Effector memory CD4-positive, alpha-beta T cell (primary cell): Measurements from ENCODE around the gene PDSS2.

Source experiments
- DNase-seq, 3 donors: peaks; one replicate each; pipeline ENCODE4 v3.0.0-alpha.2; 2020
- H3K27ac ChIP-seq: 2 replicates; pipeline ENCODE4 v1.7.0; 2013; ENCODE audit warnings: mild to moderate bottlenecking, low read length, moderate library complexity; ENCODE audit not compliant: insufficient read depth, poor library complexity, severe bottlenecking
- H3K27me3 ChIP-seq: replicated peaks from 2 replicates; pipeline ENCODE4 v1.7.0; 2013; ENCODE audit warnings: mild to moderate bottlenecking, low read length; ENCODE audit not compliant: insufficient read depth, control insufficient read depth, poor library complexity, severe bottlenecking
- H3K36me3 ChIP-seq: 2 replicates; pipeline ENCODE4 v1.7.0; 2013; ENCODE audit warnings: mild to moderate bottlenecking, low read length, moderate library complexity; ENCODE audit not compliant: control insufficient read depth, insufficient read depth
- H3K4me1 ChIP-seq: 2 replicates; pipeline ENCODE4 v1.7.0; 2013; ENCODE audit warnings: low read length, mild to moderate bottlenecking; ENCODE audit not compliant: control insufficient read depth, insufficient read depth, poor library complexity, severe bottlenecking
- H3K4me3 ChIP-seq: 2 replicates; pipeline ENCODE4 v1.7.0; 2013; ENCODE audit warnings: low read length, low read depth, mild to moderate bottlenecking; ENCODE audit not compliant: insufficient read depth, poor library complexity, severe bottlenecking
- H3K9me3 ChIP-seq: 2 replicates; pipeline ENCODE4 v1.7.0; 2013; ENCODE audit warnings: mild to moderate bottlenecking, low read length, moderate library complexity; ENCODE audit not compliant: control insufficient read depth

Gene PDSS2

DNA sequence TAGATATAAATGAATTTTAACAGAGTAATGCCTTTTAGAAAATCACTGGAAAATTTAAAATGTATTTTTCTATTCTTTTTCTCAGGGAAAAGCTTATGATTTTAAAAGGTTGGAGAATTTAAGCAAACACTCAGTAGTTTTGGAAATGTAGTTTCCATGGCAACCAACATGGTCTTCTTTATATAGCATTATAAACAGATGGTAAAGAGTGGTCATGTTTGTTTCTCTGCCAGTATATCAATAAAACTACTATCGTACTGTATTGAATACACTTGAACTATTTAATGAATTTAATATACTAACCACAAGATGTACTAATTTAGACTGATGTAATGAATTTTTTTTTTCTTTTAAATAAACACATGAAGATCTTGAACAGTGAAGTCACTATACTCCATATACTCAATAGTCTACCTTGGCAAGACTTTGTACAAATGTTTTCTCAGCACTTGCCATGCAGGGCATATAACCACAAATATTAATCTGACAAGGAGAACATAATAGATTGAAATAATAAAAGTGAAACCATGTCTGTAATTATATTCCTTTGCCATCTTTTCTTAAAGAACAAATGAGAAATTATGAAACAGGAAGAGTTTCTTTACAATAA is 105.5 kb downstream of the PDSS2 start:
- Histone ChIP-seq H3K4me3 (no peak overlapping the region), H3K4me1 (no peaks in the 10 kb centered on the region), H3K27ac (no peak overlapping the region), H3K9me3 (no peaks in the 10 kb centered on the region), H3K36me3 (no peaks in the 10 kb centered on the region), H3K27me3 (no peaks in the 10 kb centered on the region)
- DNase-seq: no peak

DNA sequence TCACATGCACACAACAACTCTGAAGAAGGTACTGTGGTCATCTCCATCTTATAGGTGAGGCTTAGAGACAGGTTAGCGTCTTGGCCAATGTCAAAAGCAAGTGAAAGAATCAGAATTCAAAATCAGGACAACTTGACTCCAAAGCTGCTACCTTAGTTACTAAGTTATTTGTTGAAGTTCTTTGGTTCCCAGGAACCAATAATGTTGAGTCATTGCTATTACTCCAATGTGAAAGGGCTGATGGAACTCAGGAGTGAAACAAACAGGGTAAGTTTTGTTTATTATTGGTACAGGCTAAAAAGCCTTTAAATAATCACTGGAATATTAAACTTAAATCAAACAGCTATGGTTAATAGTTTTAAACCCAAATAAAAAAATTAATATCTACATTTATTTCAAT is 111.1 kb downstream of the PDSS2 start:
- H3K4me1 ChIP-seq: no peaks in the 10 kb centered on the region
- no peak overlapping the region for H3K27ac ChIP-seq
- no peaks in the 10 kb centered on the region for H3K9me3 ChIP-seq
- no peak for DNase-seq
- H3K36me3 ChIP-seq: no peaks in the 10 kb centered on the region
- no peak overlapping the region for H3K4me3 ChIP-seq
- no peaks in the 10 kb centered on the region for H3K27me3 ChIP-seq

DNA sequence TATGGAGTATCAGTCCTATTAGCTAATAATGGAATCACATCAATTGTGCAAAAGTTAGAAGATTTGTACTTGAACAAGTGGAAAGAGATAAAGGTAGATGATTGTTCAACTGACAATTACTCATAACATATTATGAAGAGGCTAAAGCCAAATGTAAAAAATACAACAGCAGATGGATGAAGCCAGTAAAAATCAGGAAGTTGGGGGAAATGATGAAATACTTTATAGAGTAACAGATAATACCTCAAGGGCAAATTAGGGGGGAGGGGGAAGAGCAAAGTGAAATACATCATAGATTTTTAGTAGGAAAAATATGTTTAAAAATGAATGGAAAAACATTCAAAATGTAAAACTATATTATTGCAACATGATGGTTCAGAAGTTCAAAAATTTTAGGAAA is 114.0 kb downstream of the PDSS2 start:
- H3K27ac ChIP-seq: no peak overlapping the region
- no peaks in the 10 kb centered on the region for H3K4me1 ChIP-seq
- H3K4me3 ChIP-seq: no peak overlapping the region
- no peaks in the 10 kb centered on the region for H3K36me3 ChIP-seq
- no peaks in the 10 kb centered on the region for H3K9me3 ChIP-seq
- no peak for DNase-seq
- no peaks in the 10 kb centered on the region for H3K27me3 ChIP-seq

DNA sequence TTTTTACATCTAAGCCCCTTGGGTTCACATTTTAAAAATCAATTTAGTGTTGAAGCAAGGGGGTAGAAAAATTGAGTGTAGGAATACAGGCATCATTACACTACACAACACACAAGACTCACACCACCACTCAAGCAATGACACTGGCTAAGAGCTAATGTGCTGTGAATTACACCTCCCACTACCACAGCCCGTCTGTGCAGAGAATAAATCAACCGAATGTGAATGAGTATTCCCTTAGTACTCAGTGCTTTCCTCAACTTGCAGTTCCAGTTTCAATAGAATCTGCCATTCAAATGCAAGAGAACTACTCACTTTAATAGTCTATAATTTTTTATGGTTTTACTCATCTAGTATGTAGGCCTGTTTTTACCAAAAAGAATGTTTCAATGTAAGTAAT is 114.4 kb downstream of the PDSS2 start:
- no peak for DNase-seq
- H3K27ac ChIP-seq: no peak overlapping the region

DNA sequence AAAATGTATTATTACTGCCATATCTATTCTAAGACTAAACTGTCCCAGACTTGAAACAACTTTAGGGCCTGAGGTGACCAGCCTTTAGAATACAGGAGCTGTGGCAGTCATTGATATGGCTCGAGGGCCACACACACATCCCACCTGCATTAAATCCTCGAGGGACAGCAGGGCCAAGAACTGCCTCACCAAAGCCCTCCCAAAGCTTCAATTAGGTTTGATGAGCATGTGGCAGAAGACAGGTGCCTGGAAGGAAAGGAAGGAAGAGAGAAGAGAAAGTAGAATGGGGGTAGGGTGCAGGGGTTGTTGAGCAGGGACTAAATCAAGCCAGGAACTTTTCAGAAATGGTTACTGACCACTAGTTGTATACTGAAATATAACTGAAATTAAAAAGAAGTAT is 115.0 kb downstream of the PDSS2 start:
- Histone ChIP-seq H3K36me3 (no peaks in the 10 kb centered on the region), H3K27me3 (no peaks in the 10 kb centered on the region), H3K4me1 (no peaks in the 10 kb centered on the region), H3K4me3 (no peak overlapping the region), H3K27ac (no peak overlapping the region), H3K9me3 (no peaks in the 10 kb centered on the region)
- no peak for DNase-seq

More for the DNA sequence above, 114.4 kb downstream of the PDSS2 start:
- H3K4me3 ChIP-seq: no peak overlapping the region
- no peaks in the 10 kb centered on the region for H3K36me3 ChIP-seq
- no peaks in the 10 kb centered on the region for H3K27me3 ChIP-seq
- H3K4me1 ChIP-seq: no peaks in the 10 kb centered on the region
- H3K9me3 ChIP-seq: no peaks in the 10 kb centered on the region

DNA sequence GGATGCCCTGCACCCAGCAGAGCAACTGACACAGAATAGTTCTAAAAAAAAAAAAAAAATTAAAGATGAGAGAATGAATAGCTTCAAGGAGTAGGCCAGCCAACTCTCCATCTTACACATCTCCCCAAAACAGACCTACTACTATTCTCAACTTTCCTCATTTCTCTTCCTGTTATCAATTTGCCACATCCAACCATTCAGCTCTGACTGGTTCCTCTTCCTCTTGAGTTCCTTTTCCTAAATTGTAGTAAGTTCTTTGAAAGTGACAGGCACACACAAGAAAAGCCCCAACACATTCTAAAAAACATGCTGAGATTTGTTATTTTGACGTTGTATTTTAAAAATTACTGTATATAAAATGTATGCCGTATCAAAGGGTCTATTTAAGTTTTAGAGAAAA is 117.2 kb downstream of the PDSS2 start:
- H3K4me3 ChIP-seq: no peak overlapping the region
- no peak overlapping the region for H3K27ac ChIP-seq
- no peaks in the 10 kb centered on the region for H3K36me3 ChIP-seq
- H3K4me1 ChIP-seq: no peaks in the 10 kb centered on the region
- DNase-seq: no peak
- no peaks in the 10 kb centered on the region for H3K9me3 ChIP-seq
- H3K27me3 ChIP-seq: no peaks in the 10 kb centered on the region

DNA sequence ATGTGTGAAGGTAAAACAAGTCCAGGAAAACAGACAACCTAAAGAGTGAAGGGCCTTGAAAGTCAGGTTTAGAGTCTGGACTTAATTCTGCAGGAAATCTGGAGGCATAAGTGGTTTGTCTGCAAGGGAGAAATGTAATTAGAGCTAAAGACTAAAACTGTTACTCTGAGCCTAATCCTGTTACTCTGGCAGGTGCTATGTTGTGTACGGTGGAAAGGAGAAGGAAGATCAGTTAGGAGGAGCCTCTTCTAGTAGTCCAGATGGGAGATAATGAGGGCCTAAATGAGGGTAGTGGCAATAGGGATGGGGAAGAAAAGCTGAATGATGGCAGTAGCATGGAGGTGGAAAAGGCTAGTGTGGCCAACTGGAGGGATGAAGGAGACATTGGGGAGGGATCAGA is 118.5 kb downstream of the PDSS2 start:
- no peak for DNase-seq
- no peaks in the 10 kb centered on the region for H3K4me1 ChIP-seq
- H3K9me3 ChIP-seq: no peaks in the 10 kb centered on the region
- H3K4me3 ChIP-seq: no peak overlapping the region
- no peak overlapping the region for H3K27ac ChIP-seq
- no peaks in the 10 kb centered on the region for H3K36me3 ChIP-seq
- H3K27me3 ChIP-seq: no peaks in the 10 kb centered on the region

DNA sequence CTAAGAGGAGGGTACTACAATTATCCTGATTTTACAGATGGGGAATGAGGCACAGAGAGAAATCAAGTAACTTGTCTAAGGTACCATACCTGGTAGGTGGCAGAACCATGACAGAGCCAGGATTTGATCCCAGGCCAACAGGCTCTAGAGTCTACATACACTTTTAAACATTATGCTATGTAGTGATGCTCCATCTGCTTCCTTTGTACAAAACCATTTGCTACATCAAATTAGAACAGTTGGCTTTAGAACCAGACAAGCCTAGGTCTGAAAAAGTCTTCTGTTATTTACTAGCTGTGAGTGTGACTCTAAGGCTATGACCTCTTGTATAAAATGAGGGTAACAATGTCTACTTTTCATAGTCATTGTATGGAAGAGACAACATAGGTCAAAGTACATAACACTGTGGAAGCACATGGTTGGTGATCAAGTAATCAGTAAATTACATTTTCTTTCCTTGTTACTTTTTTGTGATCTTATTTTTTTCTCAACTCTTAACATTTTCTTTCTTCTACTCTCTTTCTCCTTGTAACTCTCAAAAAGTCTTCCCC is 122.1 kb downstream of the PDSS2 start:
- Histone ChIP-seq H3K4me3 (no peak overlapping the region), H3K36me3 (no peaks in the 10 kb centered on the region), H3K9me3 (no peaks in the 10 kb centered on the region), H3K27ac (no peak overlapping the region), H3K4me1 (no peaks in the 10 kb centered on the region), H3K27me3 (no peaks in the 10 kb centered on the region)
- DNase-seq: no peak

DNA sequence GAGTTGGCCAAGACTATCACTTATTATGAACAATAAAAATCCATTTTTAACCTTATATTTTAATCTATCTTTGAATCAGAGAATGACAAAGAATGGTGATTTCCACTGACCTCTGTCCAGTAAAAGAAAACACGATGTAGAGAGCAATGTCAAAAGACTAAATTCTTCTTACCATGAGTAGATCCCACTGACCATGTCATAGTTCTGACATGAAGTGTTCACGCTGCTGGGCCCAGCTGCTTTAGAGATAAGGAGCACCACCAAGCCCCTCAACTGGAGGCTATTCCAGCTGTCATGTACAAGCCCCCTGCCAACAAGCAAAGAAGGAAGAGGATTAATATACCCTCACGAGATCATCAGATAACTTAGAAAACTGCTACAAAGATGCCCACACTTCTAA is 125.3 kb downstream of the PDSS2 start:
- Histone ChIP-seq H3K36me3 (no peaks in the 10 kb centered on the region), H3K9me3 (no peaks in the 10 kb centered on the region), H3K4me1 (no peaks in the 10 kb centered on the region), H3K4me3 (no peak overlapping the region), H3K27me3 (no peaks in the 10 kb centered on the region), H3K27ac (no peak overlapping the region)
- DNase-seq: no peak

DNA sequence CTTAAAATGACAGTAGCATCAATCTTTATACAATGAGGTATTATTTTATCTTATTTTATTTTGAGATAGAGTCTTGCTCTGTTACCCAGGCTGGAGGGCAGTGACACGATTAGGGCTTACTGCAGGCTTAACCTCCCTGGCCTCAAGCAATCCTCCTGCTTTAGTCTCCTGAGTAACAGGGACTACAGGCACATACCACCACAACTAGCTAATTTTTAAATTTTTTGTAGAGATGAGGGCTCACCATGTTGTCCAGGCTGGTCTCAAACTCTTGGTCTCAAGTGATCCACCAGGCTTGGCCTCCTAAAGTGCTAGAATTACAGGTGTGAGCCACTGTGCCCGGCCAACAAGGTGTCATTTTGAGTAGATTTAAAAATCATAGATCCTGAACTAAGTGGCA is 125.9 kb downstream of the PDSS2 start:
- Histone ChIP-seq H3K27ac (no peak overlapping the region), H3K9me3 (no peaks in the 10 kb centered on the region), H3K36me3 (no peaks in the 10 kb centered on the region), H3K4me3 (no peak overlapping the region), H3K4me1 (no peaks in the 10 kb centered on the region), H3K27me3 (no peaks in the 10 kb centered on the region)
- no peak for DNase-seq
